Lower leg skin (tissue), 3 donors: Measurements from ENCODE around the gene GATA5.

Experiments used
- POLR2A ChIP-seq, 2 donors: fragments of 450-650 bp; IDR thresholded peaks; one replicate each; pipeline ENCODE4 v1.6.1; 2016 to 2017; ENCODE audit warnings: antibody characterized with exemption in 2 of 2, mild to moderate bottlenecking in 1 of 2, moderate library complexity in 1 of 2
- TF ChIP-seq, protein P1 (sequence below), 3 donors: fragments of 450-650 bp; IDR thresholded peaks; one replicate each; pipeline ENCODE4 v1.5.1; 2016; ENCODE audit warnings: antibody characterized with exemption in 3 of 3, mild to moderate bottlenecking in 3 of 3, moderate library complexity in 2 of 3

- TF ChIP-seq POLR2A (IDR thresholded peaks at IDR 0.05), result no peak
- TF ChIP-seq, protein P1, sequence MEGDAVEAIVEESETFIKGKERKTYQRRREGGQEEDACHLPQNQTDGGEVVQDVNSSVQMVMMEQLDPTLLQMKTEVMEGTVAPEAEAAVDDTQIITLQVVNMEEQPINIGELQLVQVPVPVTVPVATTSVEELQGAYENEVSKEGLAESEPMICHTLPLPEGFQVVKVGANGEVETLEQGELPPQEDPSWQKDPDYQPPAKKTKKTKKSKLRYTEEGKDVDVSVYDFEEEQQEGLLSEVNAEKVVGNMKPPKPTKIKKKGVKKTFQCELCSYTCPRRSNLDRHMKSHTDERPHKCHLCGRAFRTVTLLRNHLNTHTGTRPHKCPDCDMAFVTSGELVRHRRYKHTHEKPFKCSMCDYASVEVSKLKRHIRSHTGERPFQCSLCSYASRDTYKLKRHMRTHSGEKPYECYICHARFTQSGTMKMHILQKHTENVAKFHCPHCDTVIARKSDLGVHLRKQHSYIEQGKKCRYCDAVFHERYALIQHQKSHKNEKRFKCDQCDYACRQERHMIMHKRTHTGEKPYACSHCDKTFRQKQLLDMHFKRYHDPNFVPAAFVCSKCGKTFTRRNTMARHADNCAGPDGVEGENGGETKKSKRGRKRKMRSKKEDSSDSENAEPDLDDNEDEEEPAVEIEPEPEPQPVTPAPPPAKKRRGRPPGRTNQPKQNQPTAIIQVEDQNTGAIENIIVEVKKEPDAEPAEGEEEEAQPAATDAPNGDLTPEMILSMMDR (IDR thresholded peaks at IDR 0.05), result no peak
These were observed 37.9 kb downstream of the GATA5 start for GRCh38 chr20:62437927-62438326.
